Stomach (tissue), 9 donors: ENCODE results near the gene TAP1. TPM values are rescaled to one million over a fixed set of nuclear protein-coding genes. Genes with fewer than 3 reads are reported as not detected.

Experiments
- DNase-seq, 2 donors: peaks; one replicate each; pipeline versions ENCODE4 v3.0.0 to v3.0.0-alpha.2; 2013 to 2019
- H3K27ac ChIP-seq, 5 donors: fragments of 200-600 bp in 4 of 5; sonication (generic) in 4 of 5; one replicate each; pipeline ENCODE4 v1.5.1; 2013 to 2019; ENCODE audit warnings: mild to moderate bottlenecking in 1 of 5, moderate library complexity in 1 of 5
- H3K27me3 ChIP-seq, 3 donors: fragments of 200-600 bp; sonication (generic); one replicate each; pipeline ENCODE4 v1.5.1; 2017 to 2019; ENCODE audit warnings: mixed run types in 1 of 3
- H3K36me3 ChIP-seq, 4 donors: fragments of 200-600 bp; sonication (generic); 1 replicate in 3 of 4; 2 replicates in 1 of 4; pipeline ENCODE4 v1.5.1; 2016 to 2019
- H3K4me1 ChIP-seq, 4 donors: fragments of 200-600 bp; sonication (generic); one replicate each; pipeline ENCODE4 v1.5.1; 2016 to 2019
- H3K4me3 ChIP-seq, 4 donors: fragments of 200-600 bp; sonication (generic) in 3 of 4; one replicate each; pipeline ENCODE4 v1.5.1; 2016 to 2019; ENCODE audit warnings: mild to moderate bottlenecking in 1 of 4
- H3K9me3 ChIP-seq, 4 donors: fragments of 200-600 bp; sonication (generic); one replicate each; pipeline ENCODE4 v1.5.1; 2016 to 2019
- EP300 ChIP-seq: sonication (generic); formaldehyde crosslinking; IDR thresholded peaks from one replicate; pipeline ENCODE4 v1.6.1; 2017; ENCODE audit warnings: antibody characterized with exemption
- POLR2A ChIP-seq, 4 donors: fragments of 450-650 bp; IDR thresholded peaks; one replicate each; pipeline ENCODE4 v1.6.1; 2016; ENCODE audit warnings: antibody characterized with exemption in 4 of 4, control low read depth in 2 of 4, mild to moderate bottlenecking in 1 of 4, moderate library complexity in 1 of 4
- POLR2AphosphoS5 ChIP-seq, 3 donors: sonication (generic); formaldehyde crosslinking; IDR thresholded peaks; one replicate each; pipeline ENCODE4 v1.6.1; 2016; ENCODE audit warnings: antibody characterized with exemption in 3 of 3
- WGBS, 5 donors: extraction: QIAGEN DNeasy Blood & Tissue Kit in 3 of 5; methylation state at CpG; one replicate each; pipeline versions ENCODE4 v1.1.5 to v1.1.7; 2013 to 2018; 5-methylcytosine and 5-hydroxymethylcytosine counted together
- intact Hi-C: fragments of 100-400 bp; cut with DNase I; formaldehyde crosslinking; loops from one replicate; pipeline ENCODE4 v1.15.1; 2023; ENCODE audit warnings: low total_unique reads
- polyA plus RNA-seq, 3 donors: library from polyadenylated mRNA; stranded (reverse); fragments of 200-250 nt; gene quantifications; one replicate each; pipeline ENCODE4 v1.2.3, GENCODE V29; 2013
- total RNA-seq, 5 donors: library from RNA; depleted of rRNA; stranded (reverse); fragments of >200 nt; gene quantifications; one replicate each; pipeline versions ENCODE4 v1.1.0 to v1.2.3, GENCODE V29; 2014 to 2016
- TF ChIP-seq, protein P1 (sequence below), 7 experiments: fragments of 450-650 bp in 4 of 7; fragments of 200-600 bp in 3 of 7; sonication (generic) in 3 of 7; IDR thresholded peaks; one replicate each; pipeline ENCODE4 v1.5.1; 2016 to 2019; ENCODE audit warnings: antibody characterized with exemption in 7 of 7, control low read depth in 2 of 7, mild to moderate bottlenecking in 1 of 7
- donor health status: healthy with polysubstance abuse.
- donor health status: Bipolar disorder and iron deficiency.
- donor health status: healthy.

Gene TAP1
- total and polyA plus RNA-seq, 8 donors: 10.8 to 117 (median 25.3) TPM

DNA sequence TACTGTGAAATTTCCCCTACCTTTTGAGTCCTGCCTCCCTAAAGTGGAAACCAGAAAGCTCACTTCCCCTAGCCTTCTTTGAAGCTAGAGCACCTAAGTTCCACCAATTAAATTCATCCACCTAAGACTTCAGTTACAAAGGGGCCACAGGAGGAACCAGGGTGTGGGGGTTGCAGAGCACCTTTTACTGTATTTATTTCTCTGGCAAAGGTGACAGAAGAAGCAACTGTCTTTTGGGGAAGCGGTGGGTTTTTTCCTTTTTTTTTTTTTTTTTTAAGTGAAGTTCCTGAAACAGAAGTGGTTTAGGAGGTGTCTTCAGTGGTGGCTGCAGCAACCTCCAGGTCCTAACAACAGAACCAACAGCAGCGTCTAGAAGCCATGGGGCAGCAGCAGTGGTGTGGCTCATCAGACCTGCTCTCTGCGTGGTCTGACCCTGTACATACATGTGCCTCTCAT lies 13.5 kb upstream of the TAP1 start:
- Histone ChIP-seq H3K9me3 (no peaks in the 10 kb centered on the region), H3K4me3 (no peak overlapping the region), H3K27me3 (peaks cover 0 to 12% (median 0%) of the 10 kb centered on the region in 3 donors), H3K27ac (peak overlapping the region in 1 of 5 donors; percentile 33), H3K4me1 (peaks cover 0 to 12% (median 9%) of the 10 kb centered on the region in 4 donors), H3K36me3 (no peaks in the 10 kb centered on the region)
- WGBS, 5 donors: 51 to 66% (median 55%) methylated on average over 3 of the region's 3 CpGs
- DNase-seq: no peak
- intact Hi-C loops: no loop called here
- TF ChIP-seq, protein P1, sequence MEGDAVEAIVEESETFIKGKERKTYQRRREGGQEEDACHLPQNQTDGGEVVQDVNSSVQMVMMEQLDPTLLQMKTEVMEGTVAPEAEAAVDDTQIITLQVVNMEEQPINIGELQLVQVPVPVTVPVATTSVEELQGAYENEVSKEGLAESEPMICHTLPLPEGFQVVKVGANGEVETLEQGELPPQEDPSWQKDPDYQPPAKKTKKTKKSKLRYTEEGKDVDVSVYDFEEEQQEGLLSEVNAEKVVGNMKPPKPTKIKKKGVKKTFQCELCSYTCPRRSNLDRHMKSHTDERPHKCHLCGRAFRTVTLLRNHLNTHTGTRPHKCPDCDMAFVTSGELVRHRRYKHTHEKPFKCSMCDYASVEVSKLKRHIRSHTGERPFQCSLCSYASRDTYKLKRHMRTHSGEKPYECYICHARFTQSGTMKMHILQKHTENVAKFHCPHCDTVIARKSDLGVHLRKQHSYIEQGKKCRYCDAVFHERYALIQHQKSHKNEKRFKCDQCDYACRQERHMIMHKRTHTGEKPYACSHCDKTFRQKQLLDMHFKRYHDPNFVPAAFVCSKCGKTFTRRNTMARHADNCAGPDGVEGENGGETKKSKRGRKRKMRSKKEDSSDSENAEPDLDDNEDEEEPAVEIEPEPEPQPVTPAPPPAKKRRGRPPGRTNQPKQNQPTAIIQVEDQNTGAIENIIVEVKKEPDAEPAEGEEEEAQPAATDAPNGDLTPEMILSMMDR (IDR thresholded peaks at IDR 0.05): no peak
- no peak for TF ChIP-seq EP300
- TF ChIP-seq POLR2AphosphoS5 (IDR thresholded peaks at IDR 0.05): no peak
- no peak for TF ChIP-seq POLR2A (IDR thresholded peaks at IDR 0.05)

- TF ChIP-seq EP300: no peak
- TF ChIP-seq, protein P1 (IDR thresholded peaks at IDR 0.05): no peak
- no peak for TF ChIP-seq POLR2A (IDR thresholded peaks at IDR 0.05)
- no peak for TF ChIP-seq POLR2AphosphoS5 (IDR thresholded peaks at IDR 0.05)
- Histone ChIP-seq H3K4me1 (peaks cover 0 to 16% (median 9%) of the 10 kb centered on the region in 4 donors), H3K4me3 (no peak overlapping the region), H3K9me3 (no peaks in the 10 kb centered on the region), H3K27me3 (peaks cover 0 to 12% (median 0%) of the 10 kb centered on the region in 3 donors), H3K27ac (no peak overlapping the region), H3K36me3 (no peaks in the 10 kb centered on the region)
- intact Hi-C loops: no loop called here
- no peak for DNase-seq
- WGBS, 5 donors: 59 to 74% (median 65%) methylated on average over 10 of the region's 10 CpGs
These were observed 12.4 kb upstream of the TAP1 start for GRCh38 chr6:32865724-32866443.

DNA sequence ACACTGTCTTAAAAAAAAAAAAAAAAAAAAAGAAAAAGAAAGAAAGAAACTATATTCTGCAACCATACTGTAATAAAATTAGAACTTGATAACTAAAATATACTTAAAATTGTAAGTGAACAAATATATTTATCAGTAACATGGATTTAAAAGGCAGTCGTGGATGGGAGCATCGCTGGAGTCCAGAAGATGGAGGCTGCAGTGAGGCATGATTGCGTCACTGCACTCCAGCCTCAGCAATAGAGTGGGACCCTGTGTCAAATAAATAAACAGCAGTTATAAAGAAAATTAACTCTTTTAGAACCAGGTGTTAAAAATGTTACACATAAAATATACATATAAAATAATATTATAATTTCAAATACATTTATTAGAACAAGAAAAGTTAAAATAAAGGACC lies 9.2 kb upstream of the TAP1 start:
- Histone ChIP-seq H3K4me3 (no peak overlapping the region), H3K27ac (no peak overlapping the region), H3K9me3 (no peaks in the 10 kb centered on the region), H3K36me3 (peaks cover 3 to 30% (median 26%) of the 10 kb centered on the region in 4 donors), H3K4me1 (peaks cover 0 to 9% (median 3%) of the 10 kb centered on the region in 4 donors), H3K27me3 (no peaks in the 10 kb centered on the region)
- no peak for TF ChIP-seq POLR2AphosphoS5 (IDR thresholded peaks at IDR 0.05)
- no peak for TF ChIP-seq POLR2A (IDR thresholded peaks at IDR 0.05)
- TF ChIP-seq, protein P1 (IDR thresholded peaks at IDR 0.05): no peak
- no peak for TF ChIP-seq EP300
- no peak for DNase-seq
- WGBS, 5 donors: 50 to 73% (median 61%) methylated on average over 3 of the region's 3 CpGs
- intact Hi-C loops: no loop called here

DNA sequence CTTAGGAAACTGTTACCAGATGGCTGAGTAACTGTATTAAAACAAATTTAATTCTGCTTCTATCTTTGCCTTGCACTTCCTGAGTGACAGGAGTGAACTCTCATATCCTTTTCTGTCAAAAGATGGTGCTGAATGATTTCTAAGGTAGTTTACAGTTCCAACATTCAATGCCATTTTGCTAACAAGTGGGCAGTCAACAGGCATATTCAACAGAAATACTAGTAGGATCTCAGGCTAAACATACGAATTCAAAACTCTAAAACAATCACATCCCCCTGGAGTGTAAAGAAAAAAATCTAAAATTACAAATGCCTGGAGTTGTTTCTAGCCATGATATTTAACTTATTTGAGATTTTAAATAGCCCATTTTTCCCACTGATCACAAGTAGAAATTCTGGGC lies 7.2 kb upstream of the TAP1 start:
- Histone ChIP-seq H3K4me1 (peaks cover 0 to 10% (median 7%) of the 10 kb centered on the region in 4 donors), H3K27ac (peak overlapping the region in 1 of 5 donors; percentile 4), H3K4me3 (no peak overlapping the region), H3K9me3 (no peaks in the 10 kb centered on the region), H3K36me3 (peaks cover 7 to 47% (median 36%) of the 10 kb centered on the region in 4 donors), H3K27me3 (no peaks in the 10 kb centered on the region)
- no peak for DNase-seq
- TF ChIP-seq, protein P1 (IDR thresholded peaks at IDR 0.05): no peak
- WGBS, 5 donors: 71 to 90% (median 79%) methylated on average over 1 of the region's 1 CpG
- intact Hi-C loops: no loop called here
